Panc1 (cell line): Measurements from ENCODE around the gene CYP3A5. TPM values are rescaled to one million over a fixed set of nuclear protein-coding genes. Genes with fewer than 3 reads are reported as not detected.
A peak's percentile ranks its signal among the peaks of the same experiment; 100 is the strongest.

ENCODE experiments used
- ATAC-seq: fragments of 200-7000 bp; cut with Tn5 transposase; 2 replicates; pipeline ENCODE4 v1.9.1; 2020; ENCODE audit warnings: mild to moderate bottlenecking, moderate library complexity
- BruUV-seq: library from RNA; stranded (reverse); fragments of 400-500 nt; replicated peaks from 2 replicates; lab custom pipeline; 2021; lab: Mats Ljungman, UMichigan
- CTCF ChIA-PET: fragments of 300-600 bp; sonication (Branson Sonifier 250); formaldehyde crosslinking; loops from one replicate; lab custom pipeline; 2022; ENCODE audit warnings: antibody characterized with exemption; lab: Charles Lee
- POLR2A ChIA-PET: fragments of 300-600 bp; sonication (Branson Sonifier 250); formaldehyde crosslinking; loops from one replicate; lab custom pipeline; 2022; ENCODE audit warnings: antibody characterized with exemption; lab: Charles Lee
- DNase-seq: peaks from one replicate; pipeline ENCODE4 v3.0.0-alpha.2; 2010; ENCODE audit warnings: low read depth, low spot score
- H3K27ac ChIP-seq: 2 replicates; pipeline ENCODE4 v1.5.1; 2011; ENCODE audit warnings: mild to moderate bottlenecking, low read length, inconsistent platforms
- H3K27me3 ChIP-seq: fragments of 200-500 bp; sonication (Bioruptor generic); 2 replicates; pipeline ENCODE4 v1.6.0; 2014; ENCODE audit warnings: low read length, inconsistent platforms; ENCODE audit not compliant: control insufficient read depth, insufficient read depth
- H3K36me3 ChIP-seq: fragments of 200-500 bp; sonication (Bioruptor generic); 2 replicates; pipeline ENCODE4 v1.5.1; 2014; ENCODE audit warnings: inconsistent platforms, mild to moderate bottlenecking, low read length, moderate library complexity; ENCODE audit not compliant: control insufficient read depth, insufficient read depth
- H3K4me1 ChIP-seq: 2 replicates; pipeline ENCODE4 v1.5.1; 2011; ENCODE audit warnings: inconsistent platforms, mild to moderate bottlenecking, low read length, moderate library complexity; ENCODE audit not compliant: control insufficient read depth, insufficient read depth
- H3K4me3 ChIP-seq, 2 experiments: 2 replicates each; pipeline ENCODE4 v1.5.1; 2011 to 2012; ENCODE audit warnings: low read depth in 2 of 2, low read length in 2 of 2, mild to moderate bottlenecking in 2 of 2, inconsistent platforms in 1 of 2, moderate library complexity in 1 of 2
- H3K9me3 ChIP-seq: fragments of 200-500 bp; sonication (Bioruptor generic); 2 replicates; pipeline ENCODE4 v1.5.1; 2014; ENCODE audit warnings: low read depth, mild to moderate bottlenecking, inconsistent platforms, low read length, moderate library complexity; ENCODE audit not compliant: control insufficient read depth, insufficient read depth
- CTCF ChIP-seq: fragments of 450-650 bp; IDR thresholded peaks from 2 replicates; pipeline ENCODE4 v1.5.1; 2017; ENCODE audit warnings: mild to moderate bottlenecking
- POLR2AphosphoS5 ChIP-seq: IDR thresholded peaks from 2 replicates; pipeline ENCODE4 v1.6.1; 2012; ENCODE audit warnings: mild to moderate bottlenecking, low read depth, low read length, moderate library complexity
- REST ChIP-seq, 2 experiments: IDR thresholded peaks; 2 replicates each; pipeline ENCODE4 v1.6.1; 2011 to 2012; ENCODE audit warnings: low read depth in 2 of 2, control low read depth in 1 of 2, low read length in 1 of 2, mild to moderate bottlenecking in 1 of 2, moderate library complexity in 1 of 2; ENCODE audit not compliant: insufficient read depth in 1 of 2
- SIN3A ChIP-seq: IDR thresholded peaks from 2 replicates; pipeline ENCODE4 v1.6.1; 2012; ENCODE audit warnings: low read depth, mild to moderate bottlenecking, low read length, moderate library complexity, borderline replicate concordance; ENCODE audit not compliant: insufficient read depth
- TCF7L2 ChIP-seq: IDR thresholded peaks from 2 replicates; pipeline ENCODE4 v1.6.1; 2011; ENCODE audit warnings: mild to moderate bottlenecking, low read depth, low read length, inconsistent platforms
- in situ Hi-C: cut with HindIII; loops from 2 replicates; pipeline ENCODE4 v1.10.0; 2016; ENCODE audit warnings: low sequenced_read_pairs, low pct_unique_long_range_greater_than_20kb
- intact Hi-C: fragments of 100-400 bp; cut with micrococcal nuclease; formaldehyde crosslinking; loops from one replicate; pipeline ENCODE4 v1.10.0; 2022; ENCODE audit not compliant: unreplicated experiment
- total RNA-seq: library from RNA; stranded (reverse); gene quantifications from one replicate; pipeline ENCODE4 v1.2.1, GENCODE V29; 2021; ENCODE audit not compliant: unreplicated experiment

Gene CYP3A5
- total RNA-seq, 1 experiment from 2014 or later: 0.31 TPM

- no peak for TF ChIP-seq REST (IDR thresholded peaks at IDR 0.05; ENCODE audit: insufficient read depth in 1 of 2, low read depth in 2 of 2, low read length in 1 of 2)
- no peak for TF ChIP-seq POLR2AphosphoS5
- TF ChIP-seq SIN3A: no peak
- no peak for TF ChIP-seq CTCF
- TF ChIP-seq TCF7L2: no peak
- BruUV-seq: no TSS peak
- intact Hi-C loops (no loop called here), in situ Hi-C loops (no loop called here)
- DNase-seq (no peak), ATAC-seq (no peak)
- no peak overlapping the region for H3K4me3 ChIP-seq
- ChIA-PET CTCF (no interaction called here), POLR2A (no interaction called here)
- peaks cover 18% of the 10 kb centered on the region for H3K36me3 ChIP-seq
- H3K27me3 ChIP-seq: no peaks in the 10 kb centered on the region
- no peaks in the 10 kb centered on the region for H3K4me1 ChIP-seq
- no peak overlapping the region for H3K27ac ChIP-seq
- no peaks in the 10 kb centered on the region for H3K9me3 ChIP-seq
Observed at GRCh38 chr7:99625321-99625720, 54.5 kb downstream of the CYP3A5 start.

GRCh38 chr7:99624484-99624883 is 55.3 kb downstream of the CYP3A5 start:
- ChIA-PET CTCF (no interaction called here), POLR2A (no interaction called here)
- TF ChIP-seq REST (IDR thresholded peaks at IDR 0.05; ENCODE audit: insufficient read depth in 1 of 2, low read depth in 2 of 2, low read length in 1 of 2): no peak
- TF ChIP-seq SIN3A: no peak
- TF ChIP-seq POLR2AphosphoS5: no peak
- no peak for TF ChIP-seq CTCF
- TF ChIP-seq TCF7L2: no peak
- Histone ChIP-seq H3K36me3 (peaks cover 21% of the 10 kb centered on the region), H3K4me3 (no peak overlapping the region), H3K9me3 (no peaks in the 10 kb centered on the region), H3K27me3 (no peaks in the 10 kb centered on the region), H3K4me1 (no peaks in the 10 kb centered on the region), H3K27ac (no peak overlapping the region)
- no TSS peak for BruUV-seq
- in situ Hi-C loops: no loop called here
- intact Hi-C loops: no loop called here
- ATAC-seq (peak; percentile 32; the same call in 1 of the 2 replicates), DNase-seq (no peak)
